ENCODE data around the gene ROPN1L. TPM values are rescaled to one million over a fixed set of nuclear protein-coding genes. Genes with fewer than 3 reads are reported as not detected.

The ROPN1L gene
- polyA plus RNA-seq, 3 donors = 1.5 to 2.1 (median 1.9) TPM

DNA sequence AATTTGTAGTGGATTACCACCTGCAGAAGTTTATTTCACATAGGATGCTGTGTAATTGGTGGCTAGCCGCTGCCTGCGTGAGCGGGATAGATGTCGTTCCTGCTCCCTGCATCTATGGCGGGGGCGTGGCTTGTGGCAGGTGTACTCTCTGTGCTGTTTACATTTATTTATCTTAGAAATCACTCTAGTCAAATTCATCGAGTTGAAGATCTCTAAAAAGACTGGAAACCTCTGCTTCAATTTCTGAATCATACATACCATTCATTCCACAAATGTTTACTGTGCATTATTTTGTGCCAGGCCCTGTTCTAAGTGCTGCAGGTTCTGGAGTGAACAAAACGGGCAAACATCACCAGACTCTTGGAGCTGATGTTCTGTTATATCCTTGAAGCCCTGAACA is 11.9 kb downstream of the ROPN1L start:
- H3K27ac Mint-ChIP-seq = no peak overlapping the region
- Histone ChIP-seq H3K9me3 (replicated peaks in 1 of 2; ENCODE audit: control insufficient read depth in 1 of 2, insufficient read depth in 1 of 2, low read length in 2 of 2) (no peaks in the 10 kb centered on the region), H3K36me3 (replicated peaks in 1 of 2; ENCODE audit: control insufficient read depth in 1 of 2, insufficient read depth in 2 of 2, low read length in 2 of 2) (no peaks in the 10 kb centered on the region), H3K27ac (ENCODE audit: low read depth in 1 of 2, low read length in 2 of 2) (no peak overlapping the region), H2AFZ (ENCODE audit: insufficient read depth, low read depth, low read length, poor library complexity, severe bottlenecking) (no peak overlapping the region), H3K4me1 (ENCODE audit: control insufficient read depth in 1 of 2, insufficient read depth in 2 of 2, low read length in 2 of 2) (peaks cover 50 to 58% of the 10 kb centered on the region in 2 donors), H3K4me2 (replicated peaks; ENCODE audit: extremely low read depth, low read length, poor library complexity, severe bottlenecking) (no peak overlapping the region), H3K4me3 (replicated peaks in 1 of 3; ENCODE audit: low read depth in 2 of 3, low read length in 3 of 3) (no peak overlapping the region), H4K20me1 (ENCODE audit: insufficient read depth, low read length) (no peaks in the 10 kb centered on the region), H3K79me2 (ENCODE audit: insufficient read depth, low read length) (no peaks in the 10 kb centered on the region), H3K9ac (ENCODE audit: insufficient read depth, low read length, poor library complexity, severe bottlenecking) (no peak overlapping the region), H3K27me3 (ENCODE audit: control insufficient read depth in 2 of 2, insufficient read depth in 2 of 2, low read length in 2 of 2) (no peaks in the 10 kb centered on the region)
- H3K36me3 Mint-ChIP-seq = peaks cover 2 to 7% of the 10 kb centered on the region in 2 donors
- peaks cover 0 to 2% (median 2%) of the 10 kb centered on the region in 3 donors for H3K27me3 Mint-ChIP-seq (ENCODE audit: low read depth in 3 of 3)
- H3K4me1 Mint-ChIP-seq = peaks cover 55% of the 10 kb centered on the region
- DNase-seq = no peak
- no peaks in the 10 kb centered on the region for H3K9me3 Mint-ChIP-seq
- WGBS (ENCODE audit: insufficient coverage) = 92% methylated on average over 2 of the region's 8 CpGs
- intact Hi-C loops (cut with micrococcal nuclease) = loop anchor here (5.0 to 10.0 kb wide), 3 partner anchors 174 to 309 kb away; partner anchors contain the start of gene DAP (in 1 of the 2)
- TF ChIP-seq, protein P1, sequence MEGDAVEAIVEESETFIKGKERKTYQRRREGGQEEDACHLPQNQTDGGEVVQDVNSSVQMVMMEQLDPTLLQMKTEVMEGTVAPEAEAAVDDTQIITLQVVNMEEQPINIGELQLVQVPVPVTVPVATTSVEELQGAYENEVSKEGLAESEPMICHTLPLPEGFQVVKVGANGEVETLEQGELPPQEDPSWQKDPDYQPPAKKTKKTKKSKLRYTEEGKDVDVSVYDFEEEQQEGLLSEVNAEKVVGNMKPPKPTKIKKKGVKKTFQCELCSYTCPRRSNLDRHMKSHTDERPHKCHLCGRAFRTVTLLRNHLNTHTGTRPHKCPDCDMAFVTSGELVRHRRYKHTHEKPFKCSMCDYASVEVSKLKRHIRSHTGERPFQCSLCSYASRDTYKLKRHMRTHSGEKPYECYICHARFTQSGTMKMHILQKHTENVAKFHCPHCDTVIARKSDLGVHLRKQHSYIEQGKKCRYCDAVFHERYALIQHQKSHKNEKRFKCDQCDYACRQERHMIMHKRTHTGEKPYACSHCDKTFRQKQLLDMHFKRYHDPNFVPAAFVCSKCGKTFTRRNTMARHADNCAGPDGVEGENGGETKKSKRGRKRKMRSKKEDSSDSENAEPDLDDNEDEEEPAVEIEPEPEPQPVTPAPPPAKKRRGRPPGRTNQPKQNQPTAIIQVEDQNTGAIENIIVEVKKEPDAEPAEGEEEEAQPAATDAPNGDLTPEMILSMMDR (IDR thresholded peaks at IDR 0.05) = no peak
- H3K4me3 Mint-ChIP-seq = no peak overlapping the region

DNA sequence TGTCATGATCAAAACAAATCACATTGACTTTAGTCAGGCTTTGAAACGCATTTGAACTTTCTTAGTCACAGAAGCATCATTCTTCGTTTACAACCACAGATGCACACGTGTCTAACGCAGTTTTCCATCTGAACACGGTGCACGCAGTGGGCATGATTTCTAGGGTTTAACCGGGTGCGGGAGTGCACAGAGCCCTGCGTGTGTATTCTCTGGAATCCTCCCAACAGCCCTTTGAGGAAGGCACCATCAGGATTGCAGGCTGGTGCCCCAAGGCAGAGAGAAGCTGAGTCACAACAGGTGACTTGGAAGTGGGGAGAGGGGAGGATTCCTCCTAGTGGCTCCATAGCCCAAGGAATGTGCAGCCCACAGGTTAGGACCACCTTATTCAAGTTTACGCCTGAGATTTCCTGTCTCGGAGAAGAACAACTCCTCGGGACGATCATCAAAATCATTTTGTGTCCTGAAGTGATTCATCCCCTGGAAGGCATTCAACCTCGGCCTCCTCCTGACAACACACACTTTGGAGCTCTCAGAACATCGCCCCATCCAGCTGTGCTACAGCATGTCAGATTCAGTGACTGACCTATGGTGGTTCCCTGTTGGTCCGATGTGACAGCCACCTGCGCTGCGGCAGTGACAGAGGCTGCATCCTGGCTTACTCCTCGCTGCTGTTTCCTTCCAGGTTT is 13.1 kb downstream of the ROPN1L start:
- Histone ChIP-seq H3K36me3 (replicated peaks in 1 of 2; ENCODE audit: control insufficient read depth in 1 of 2, insufficient read depth in 2 of 2, low read length in 2 of 2) (no peaks in the 10 kb centered on the region), H3K79me2 (ENCODE audit: insufficient read depth, low read length) (no peaks in the 10 kb centered on the region), H3K9ac (ENCODE audit: insufficient read depth, low read length, poor library complexity, severe bottlenecking) (no peak overlapping the region), H3K4me2 (replicated peaks; ENCODE audit: extremely low read depth, low read length, poor library complexity, severe bottlenecking) (no peak overlapping the region), H3K9me3 (replicated peaks in 1 of 2; ENCODE audit: control insufficient read depth in 1 of 2, insufficient read depth in 1 of 2, low read length in 2 of 2) (no peaks in the 10 kb centered on the region), H2AFZ (ENCODE audit: insufficient read depth, low read depth, low read length, poor library complexity, severe bottlenecking) (no peak overlapping the region), H3K27me3 (ENCODE audit: control insufficient read depth in 2 of 2, insufficient read depth in 2 of 2, low read length in 2 of 2) (no peaks in the 10 kb centered on the region), H3K4me1 (ENCODE audit: control insufficient read depth in 1 of 2, insufficient read depth in 2 of 2, low read length in 2 of 2) (peaks cover 39 to 46% of the 10 kb centered on the region in 2 donors), H4K20me1 (ENCODE audit: insufficient read depth, low read length) (no peaks in the 10 kb centered on the region), H3K4me3 (replicated peaks in 1 of 3; ENCODE audit: low read depth in 2 of 3, low read length in 3 of 3) (no peak overlapping the region), H3K27ac (ENCODE audit: low read depth in 1 of 2, low read length in 2 of 2) (no peak overlapping the region)
- Mint-ChIP-seq H3K36me3 (peaks cover 2 to 7% of the 10 kb centered on the region in 2 donors), H3K4me3 (no peak overlapping the region), H3K9me3 (no peaks in the 10 kb centered on the region), H3K4me1 (peaks cover 43% of the 10 kb centered on the region), H3K27me3 (ENCODE audit: low read depth in 3 of 3) (peaks cover 0 to 3% (median 3%) of the 10 kb centered on the region in 3 donors), H3K27ac (peak overlapping the region in 1 of 7 donors; percentile 15)
- TF ChIP-seq, protein P1 (IDR thresholded peaks at IDR 0.05) = no peak
- intact Hi-C loops (cut with micrococcal nuclease) = loop anchor here (5.0 to 10.0 kb wide), 3 partner anchors 173 to 308 kb away; partner anchors contain the start of gene DAP (in 1 of the 2)
- no peak for DNase-seq
- WGBS (ENCODE audit: insufficient coverage) = 98% methylated on average over 19 of the region's 19 CpGs

All from CD14-positive monocyte (primary cell).